ENCODE measurements around the gene TMEM134.

GRCh38 chr11:67499808-67500483 is 30.9 kb upstream of the TMEM134 start:
- no peak for TF ChIP-seq ETS1 (conservative IDR thresholded peaks at IDR 0.05; ENCODE audit: control insufficient read depth, low read depth, low read length)
- no peak for TF ChIP-seq ZBTB11 (CRISPR knock-in tag; IDR thresholded peaks at IDR 0.05)
- TF ChIP-seq RFX5 (IDR thresholded peaks at IDR 0.05; ENCODE audit: low read depth, low read length), result no peak
- TF ChIP-seq, protein P1, sequence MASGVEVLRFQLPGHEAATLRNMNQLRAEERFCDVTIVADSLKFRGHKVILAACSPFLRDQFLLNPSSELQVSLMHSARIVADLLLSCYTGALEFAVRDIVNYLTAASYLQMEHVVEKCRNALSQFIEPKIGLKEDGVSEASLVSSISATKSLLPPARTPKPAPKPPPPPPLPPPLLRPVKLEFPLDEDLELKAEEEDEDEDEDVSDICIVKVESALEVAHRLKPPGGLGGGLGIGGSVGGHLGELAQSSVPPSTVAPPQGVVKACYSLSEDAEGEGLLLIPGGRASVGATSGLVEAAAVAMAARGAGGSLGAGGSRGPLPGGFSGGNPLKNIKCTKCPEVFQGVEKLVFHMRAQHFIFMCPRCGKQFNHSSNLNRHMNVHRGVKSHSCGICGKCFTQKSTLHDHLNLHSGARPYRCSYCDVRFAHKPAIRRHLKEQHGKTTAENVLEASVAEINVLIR (CRISPR knock-in tag; IDR thresholded peaks at IDR 0.05), result no peak
- TF ChIP-seq CTCF (IDR thresholded peaks at IDR 0.05 in 2 of 3, conservative IDR thresholded peaks at IDR 0.05 in 1 of 3; ENCODE audit: insufficient read depth in 2 of 3, low read depth in 1 of 3, low read length in 3 of 3), result no peak
- no peak for TF ChIP-seq ZFP36 (IDR thresholded peaks at IDR 0.05; ENCODE audit: low read depth, low read length, partially characterized antibody)
- TF ChIP-seq ZFX (CRISPR knock-in tag; IDR thresholded peaks at IDR 0.05), result no peak
- no peak for TF ChIP-seq TARDBP (IDR thresholded peaks at IDR 0.05)

Measured in K562 (cell line).